HUDEP-2 (cell line): ENCODE data around the gene PRKCZ.

Source experiments
- DNase-seq, 76 experiments: peaks; one replicate each; lab custom pipeline; 2025; ENCODE audit not compliant: unreplicated experiment in 76 of 76; lab: John Stamatoyannopoulos, UW

The PRKCZ gene

DNA sequence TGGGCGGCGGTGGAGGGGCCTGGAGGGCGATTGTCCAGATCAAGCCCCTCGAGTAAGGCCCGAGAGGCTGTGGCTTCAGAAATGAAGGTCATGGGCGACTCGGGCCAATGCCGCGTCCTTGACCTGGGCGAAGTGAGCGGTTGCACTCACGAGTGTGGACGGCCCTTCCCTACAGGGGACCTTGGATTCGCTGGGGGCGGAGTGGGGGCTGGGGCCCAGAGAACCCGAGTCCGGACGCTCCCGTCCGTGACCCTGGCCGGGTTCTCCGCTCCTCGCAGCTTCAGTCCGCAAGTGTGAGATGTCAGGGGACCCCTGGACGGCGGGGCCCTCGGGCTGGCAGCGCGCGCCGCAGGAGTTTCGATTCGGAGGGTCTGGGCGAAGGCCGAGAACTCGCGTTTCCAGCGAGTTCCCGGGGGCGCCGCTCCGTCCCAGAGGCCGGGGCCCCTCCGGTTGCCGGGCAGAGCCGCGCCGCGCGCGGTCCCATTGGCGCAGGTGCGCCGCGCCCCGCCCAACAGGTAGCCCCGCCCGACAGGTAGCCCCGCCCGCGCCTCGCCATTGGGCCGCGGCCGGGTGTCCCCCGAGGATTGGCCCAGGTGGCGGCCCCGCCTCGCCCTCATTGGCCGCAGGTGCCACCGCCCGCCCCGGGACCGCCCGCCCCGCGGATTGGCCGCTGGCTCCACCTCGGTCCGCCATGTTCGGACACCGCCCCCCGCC, at the start of gene PRKCZ:
TSS of gene PRKCZ (plus strand) at position 694 of the 714 bp plus-strand sequence. CDS start 220 bp downstream, outside the sequence.
- DNase-seq, result peak in 1 of 76 experiments; percentile 1

DNA sequence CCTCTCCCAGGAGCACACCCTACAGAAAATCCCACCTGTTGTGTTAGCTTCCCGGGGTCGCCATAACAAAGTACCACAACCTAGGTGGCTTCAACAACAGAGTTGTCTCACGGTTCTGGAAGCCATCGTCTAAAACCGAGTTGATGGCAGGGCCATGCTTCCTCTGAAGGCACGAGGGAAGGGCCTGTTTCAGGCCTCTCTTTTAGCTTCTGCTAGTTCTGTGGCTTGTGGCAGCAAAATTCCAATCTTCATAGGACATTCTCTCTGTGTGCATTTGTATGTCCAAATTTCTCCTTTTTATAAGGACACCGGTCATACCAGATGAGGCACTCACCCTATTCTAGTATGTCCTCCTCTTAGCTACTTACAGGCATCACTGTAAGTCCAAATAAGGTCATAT, 49.8 kb upstream of the PRKCZ start:
- DNase-seq, result no peak

DNA sequence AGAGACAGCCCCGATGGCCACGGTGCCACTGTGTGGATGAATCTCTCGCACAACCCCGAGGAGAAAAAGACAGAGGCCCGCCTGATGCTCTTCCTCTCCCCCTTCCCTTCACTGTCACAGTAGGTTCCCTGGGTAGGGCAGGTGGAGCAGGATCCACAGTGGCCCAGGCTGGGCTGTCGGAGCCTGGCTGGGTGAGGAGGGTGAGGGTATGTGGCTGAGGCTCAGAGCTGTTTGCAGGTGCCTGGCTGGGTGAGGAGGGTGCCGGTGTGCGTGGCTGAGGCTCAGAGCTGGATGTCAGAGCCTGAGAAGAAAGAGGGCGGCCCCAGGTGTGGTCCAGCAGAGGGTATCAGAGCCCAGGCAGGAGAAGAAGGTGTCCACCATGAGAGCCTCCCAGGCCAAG, 49.4 kb upstream of the PRKCZ start:
- DNase-seq, result no peak

DNA sequence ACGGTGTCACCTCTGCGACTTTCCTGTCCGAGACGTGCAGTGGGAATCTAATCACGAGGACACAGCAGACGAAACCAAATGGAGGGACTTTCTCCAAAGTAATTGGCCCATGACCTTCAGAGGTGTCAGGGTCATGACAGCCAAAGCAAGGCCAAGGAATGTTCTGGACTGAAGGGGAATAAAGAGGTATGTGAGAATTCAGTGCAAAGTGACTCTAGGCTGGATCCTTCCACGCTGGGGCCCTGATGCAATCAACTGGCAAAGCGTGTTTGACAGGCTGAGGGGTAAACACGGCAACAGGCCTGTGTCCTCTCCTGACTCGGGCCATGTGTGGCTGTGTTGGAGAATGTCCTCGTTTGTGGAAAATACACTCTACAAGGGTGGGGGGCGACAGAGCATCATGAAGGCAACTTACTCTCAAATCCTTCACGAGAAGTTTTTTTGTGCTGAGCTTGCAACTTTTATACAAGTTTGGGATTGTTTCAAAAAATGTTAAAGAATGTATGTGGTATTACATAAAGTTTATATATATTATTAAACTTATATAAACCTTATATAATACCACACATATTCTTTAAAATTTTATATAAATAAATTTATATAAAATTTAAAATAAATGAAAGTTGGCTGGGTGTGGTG, 48.3 kb upstream of the PRKCZ start:
- no peak for DNase-seq

DNA sequence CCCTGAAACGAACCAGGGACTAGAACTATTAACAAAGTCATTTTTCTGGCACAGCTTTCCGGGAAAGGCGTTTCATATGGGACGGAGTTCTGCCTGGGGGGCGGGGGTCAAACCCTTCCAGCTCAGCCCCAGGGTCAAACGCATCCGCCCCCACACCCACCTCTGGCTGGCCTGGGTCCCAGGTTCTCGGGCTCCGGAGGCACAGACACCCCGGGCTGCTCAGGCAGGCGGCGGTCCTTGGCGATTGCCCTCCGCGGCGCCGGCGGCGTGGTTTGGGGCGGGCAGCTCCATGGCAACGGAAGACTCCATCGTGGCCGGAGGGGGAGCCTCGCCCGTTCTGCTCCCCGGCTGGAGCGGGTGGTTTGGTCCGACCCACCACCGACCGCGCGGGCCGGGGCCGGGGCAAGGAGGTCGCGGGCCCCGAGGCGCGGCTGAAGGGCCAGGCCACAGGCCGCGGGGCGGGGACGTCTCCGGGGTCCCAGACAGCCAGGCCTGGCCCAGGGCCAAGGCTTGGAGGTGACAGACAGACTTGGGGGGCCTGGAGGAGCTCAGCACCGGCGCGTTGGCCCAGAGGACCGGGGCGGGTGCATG, 46.6 kb upstream of the PRKCZ start, which contains the start of gene CFAP74:
TSS of gene CFAP74 (minus strand) at position 246 of the 591 bp plus-strand sequence. CDS start 12,830 bp downstream, outside the sequence.
- peak in 1 of 76 experiments; percentile 9 for DNase-seq

DNA sequence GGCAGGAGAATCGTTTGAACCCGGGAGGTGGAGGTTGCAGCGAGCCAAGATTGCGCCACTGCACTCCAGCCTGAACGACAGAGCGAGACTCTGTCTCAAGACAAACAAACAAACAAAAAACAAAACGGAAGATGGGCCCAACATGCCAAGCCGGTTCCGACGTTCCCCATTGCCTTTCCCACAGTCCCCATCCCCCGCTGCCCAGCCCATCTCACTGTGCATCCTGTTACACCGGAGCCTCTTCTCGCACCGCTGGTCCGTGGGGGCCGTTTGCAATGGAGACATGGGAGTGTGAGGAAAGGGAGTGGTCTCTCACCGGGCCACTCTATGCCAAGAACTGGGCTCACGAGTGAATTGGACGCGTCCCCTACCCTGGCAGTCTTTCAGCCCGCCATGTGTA, 45.4 kb upstream of the PRKCZ start:
- no peak for DNase-seq

DNA sequence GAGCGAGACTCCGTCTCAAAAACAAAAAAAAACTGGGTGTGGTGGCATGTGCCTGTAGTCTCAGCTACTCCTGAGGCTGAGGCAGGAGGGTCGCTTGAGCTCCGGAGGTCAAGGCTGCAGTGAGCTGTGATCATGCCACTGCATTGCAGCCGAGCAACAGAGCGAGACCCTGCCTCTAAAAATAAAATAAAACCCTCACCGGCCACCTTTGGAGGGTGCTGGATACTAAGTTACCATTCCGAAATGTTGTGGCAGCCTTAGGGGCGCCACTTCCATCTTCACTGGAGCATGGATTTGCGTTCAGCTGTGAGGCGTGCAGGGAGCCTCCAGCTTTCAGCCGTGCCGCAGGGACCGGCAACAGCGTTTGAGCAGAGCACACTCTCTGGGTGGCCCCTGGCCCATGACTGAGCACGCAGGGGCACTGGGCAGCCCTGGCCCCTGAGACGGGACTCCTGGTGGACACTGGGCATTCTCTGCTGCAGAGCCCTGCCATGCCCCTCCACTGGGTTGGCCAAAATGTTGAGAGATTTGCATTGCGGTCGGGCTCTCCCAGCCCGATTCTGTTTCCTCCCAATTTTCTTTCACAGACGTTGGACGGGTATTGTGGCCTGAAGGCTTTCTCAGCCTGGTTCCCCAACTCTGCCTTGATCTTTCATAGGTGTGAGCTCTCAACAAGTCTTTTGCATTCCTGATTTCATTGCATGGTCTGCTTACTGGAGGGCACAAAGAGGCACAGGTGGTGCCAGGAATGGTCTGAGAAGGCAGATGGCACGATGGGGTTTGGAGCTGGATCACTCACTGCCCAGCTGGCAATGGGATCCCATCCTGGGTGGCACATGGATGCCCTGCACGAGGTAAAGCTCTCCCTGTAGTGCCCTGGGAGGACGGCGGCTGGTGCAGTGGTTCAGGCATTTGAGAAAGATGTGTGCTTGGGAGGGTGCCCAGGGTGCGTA, 40.8 kb upstream of the PRKCZ start:
- no peak for DNase-seq

DNA sequence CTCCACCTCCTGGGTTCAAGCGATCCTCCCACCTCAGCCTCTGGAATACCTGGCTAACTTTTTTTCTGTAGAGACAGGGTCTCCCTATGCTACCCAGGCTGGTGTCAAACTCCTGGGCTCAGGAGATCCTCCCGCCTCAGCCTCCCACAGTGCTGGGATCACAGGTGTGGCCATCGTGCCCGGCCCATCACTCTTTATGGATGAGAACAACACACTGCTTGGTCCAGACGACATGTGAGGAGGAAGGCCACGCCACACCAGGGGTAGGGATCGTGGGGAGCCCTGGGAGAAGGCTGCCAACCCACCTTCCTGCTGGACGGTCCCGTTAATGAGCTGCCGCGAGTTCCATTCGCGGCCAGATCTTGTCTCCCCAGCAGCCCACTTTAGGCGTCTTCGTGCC, 36.0 kb upstream of the PRKCZ start:
- DNase-seq, result no peak

DNA sequence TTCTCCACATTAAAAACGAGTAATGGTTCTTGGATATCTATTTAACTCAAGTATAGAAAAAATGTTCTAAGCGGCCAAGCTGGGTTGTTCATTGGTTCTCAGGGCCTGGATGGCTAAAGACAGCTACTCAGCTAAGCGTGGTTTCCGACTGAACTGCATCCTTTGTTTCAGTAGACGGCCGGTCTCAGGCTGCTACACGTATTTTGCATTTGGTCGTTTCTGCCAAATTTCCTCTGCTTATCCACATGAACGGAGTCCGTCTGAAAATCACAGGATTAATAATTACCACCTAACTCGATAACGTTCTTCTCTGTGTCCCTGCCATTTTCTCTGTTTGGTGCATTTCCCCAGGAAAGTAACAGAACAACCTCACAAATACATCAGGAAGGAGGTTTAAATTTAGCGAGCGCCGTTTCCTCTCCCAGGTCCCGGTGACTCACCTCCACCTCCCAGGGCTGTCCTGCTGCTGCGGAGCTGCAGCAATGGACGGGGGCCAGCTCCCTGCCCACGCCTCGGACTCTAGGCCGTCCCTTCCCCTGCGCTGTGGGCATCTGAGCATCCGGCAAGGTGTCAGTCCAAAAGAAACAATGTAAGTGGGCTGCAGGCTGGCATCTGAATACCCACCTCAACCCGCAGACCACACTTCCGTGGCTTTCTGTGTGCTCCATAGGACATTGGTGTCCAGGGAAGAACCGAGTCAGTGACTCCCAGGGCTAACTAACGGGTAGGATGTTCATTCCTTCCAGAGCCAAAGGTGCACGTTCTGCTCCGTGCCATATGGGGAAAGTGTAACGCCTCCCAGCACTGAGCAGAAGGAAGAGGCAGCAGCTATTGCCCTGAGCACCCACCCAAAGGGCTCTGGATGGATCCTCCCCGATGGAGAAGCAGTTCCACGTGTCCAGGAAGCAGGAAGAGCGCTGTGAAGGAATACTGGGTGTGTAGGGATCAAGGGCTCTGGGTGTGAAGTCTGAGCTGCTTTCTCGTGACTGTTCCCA, 35.2 kb upstream of the PRKCZ start:
- no peak for DNase-seq

DNA sequence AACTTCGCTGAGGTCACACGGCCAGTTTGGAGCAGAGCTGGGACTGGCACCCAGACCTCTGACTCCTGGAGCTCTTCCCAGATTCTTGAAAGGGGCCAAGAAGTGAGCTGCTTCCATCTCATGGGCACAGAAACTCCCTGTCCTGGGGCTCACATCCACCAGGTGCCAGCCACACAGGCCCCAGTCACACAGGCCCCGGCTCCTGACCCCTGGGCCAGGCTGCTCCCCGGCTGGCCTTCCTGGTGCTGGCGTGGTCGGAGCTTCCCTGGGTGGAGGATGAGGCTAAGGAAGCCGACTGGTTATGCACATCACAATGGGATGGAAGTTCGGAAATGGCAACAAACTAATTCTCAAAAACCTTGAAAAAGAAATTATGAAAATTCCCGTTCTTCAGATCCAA, 34.1 kb upstream of the PRKCZ start:
- no peak for DNase-seq

DNA sequence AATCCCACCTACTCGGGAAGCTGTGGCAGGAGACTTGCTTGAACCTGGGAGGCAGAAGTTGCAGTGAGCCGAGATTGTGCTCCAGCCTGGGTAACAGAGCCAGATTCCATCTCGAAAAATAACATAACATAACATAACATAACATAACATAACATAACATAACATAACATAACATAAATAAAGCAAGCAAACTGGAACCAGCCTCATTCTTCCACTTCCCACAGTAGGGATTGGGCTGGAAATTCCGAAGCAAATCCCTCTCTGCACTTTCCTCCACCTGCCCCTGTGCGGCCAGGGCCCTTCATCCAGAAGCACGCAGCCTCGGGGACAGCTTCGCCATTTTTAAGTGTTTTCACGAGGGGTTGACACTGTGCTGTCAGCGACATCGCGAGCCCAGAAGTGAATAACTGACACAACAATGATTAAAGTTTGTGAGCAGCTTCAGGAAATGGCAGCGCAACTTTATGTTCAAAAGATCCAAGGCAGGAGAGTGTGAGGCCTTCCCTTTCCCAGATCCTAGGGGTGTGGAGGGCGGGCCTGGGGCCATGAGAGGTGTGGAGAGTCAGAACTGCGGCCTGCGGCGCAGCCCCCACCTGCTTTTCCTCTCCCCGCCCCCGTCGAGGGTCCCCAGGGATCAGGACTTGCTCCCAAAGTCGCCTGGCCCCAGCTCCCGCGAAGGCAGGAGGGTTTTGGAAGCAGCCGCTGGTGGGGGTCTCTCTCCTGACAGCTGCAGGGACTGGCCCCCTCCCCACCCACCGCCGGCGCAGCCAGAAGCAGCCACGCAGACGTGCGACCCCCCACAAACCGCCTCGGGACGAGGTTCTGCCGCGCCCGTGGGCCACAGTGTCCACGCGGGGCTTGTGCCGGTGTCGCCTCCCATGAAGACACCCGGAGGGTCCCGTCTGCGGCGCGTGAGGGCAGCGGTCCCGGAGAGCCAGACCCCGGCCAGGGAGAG, 31.7 kb upstream of the PRKCZ start:
- DNase-seq, result no peak

DNA sequence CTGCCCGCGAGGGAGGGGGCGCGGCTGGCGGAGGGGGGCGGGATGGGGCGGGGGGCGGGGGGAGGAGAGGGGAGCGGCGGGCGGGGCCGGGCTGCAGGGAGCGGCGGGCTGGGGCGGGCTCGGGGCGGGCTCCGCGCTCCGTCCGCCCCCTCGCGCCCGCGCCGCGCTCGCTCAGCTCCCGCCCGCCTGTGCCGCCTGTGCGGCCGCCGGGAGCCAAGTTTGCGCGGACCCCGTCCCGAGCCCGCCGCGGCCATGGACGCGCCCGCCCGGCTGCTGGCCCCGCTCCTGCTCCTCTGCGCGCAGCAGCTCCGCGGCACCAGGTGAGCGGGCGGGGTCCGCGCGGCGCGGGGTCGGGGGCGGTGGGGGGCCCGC, 31.1 kb upstream of the PRKCZ start, which contains the start of gene GABRD:
TSS of gene GABRD (plus strand) at position 174 of the 372 bp plus-strand sequence. CDS start at position 253, 79 bp downstream.
- peak in 2 of 76 experiments; percentile 5 to 11 for DNase-seq

DNA sequence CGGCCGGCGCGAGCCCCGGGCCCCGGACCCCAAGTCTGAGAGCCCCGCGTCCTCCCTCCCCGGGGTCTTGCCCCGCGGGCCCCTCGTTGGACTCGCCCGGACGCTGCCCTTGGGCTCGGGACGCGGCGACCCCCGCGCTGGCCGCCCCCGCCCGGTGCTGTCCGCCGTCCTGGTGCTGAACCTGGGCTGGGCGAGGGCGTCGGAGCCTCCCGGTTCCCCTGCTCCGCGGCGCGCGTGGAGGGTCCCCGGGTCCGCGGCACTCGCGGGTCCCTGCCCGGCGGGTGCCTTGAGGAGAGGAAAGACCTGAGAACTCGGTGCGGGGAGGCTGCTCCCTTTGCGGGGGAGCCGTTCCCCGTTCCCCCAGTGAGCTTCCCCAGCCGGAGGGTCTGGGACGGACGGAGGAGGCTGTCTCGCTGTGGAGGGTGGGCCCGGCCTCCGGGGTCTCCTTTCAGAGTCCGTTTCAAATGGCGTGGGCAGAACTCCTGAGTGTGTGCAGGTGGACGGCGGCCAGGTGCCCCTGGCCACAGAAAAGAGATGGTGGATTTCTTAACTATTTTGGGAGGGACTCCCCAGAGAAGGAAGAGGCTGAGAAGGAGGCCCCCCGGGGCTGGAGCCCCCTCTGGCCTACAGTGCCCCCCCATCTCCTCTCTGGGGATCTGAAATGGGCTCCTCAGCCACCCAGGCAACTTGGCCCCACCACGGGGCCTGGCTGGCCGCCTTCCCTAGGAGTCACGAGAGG, 30.5 kb upstream of the PRKCZ start:
- DNase-seq, result no peak

DNA sequence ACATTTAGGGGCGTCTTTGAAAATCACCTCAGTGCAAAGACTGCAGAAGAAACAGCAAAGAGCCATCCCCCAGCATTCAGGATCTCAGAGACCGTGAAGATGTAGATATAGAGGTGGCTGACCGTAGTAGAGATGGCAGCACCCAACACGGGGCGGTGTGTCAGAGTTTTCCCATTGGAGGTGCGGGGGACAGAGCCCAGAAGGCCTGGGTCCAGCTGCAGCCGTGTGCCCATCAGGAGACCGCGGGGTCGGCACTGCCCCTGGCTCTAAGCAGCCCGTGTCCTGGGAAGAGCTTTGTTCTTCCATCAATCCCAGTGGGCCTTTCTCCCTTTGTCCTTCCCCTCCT, 29.9 kb upstream of the PRKCZ start:
- DNase-seq, result no peak

DNA sequence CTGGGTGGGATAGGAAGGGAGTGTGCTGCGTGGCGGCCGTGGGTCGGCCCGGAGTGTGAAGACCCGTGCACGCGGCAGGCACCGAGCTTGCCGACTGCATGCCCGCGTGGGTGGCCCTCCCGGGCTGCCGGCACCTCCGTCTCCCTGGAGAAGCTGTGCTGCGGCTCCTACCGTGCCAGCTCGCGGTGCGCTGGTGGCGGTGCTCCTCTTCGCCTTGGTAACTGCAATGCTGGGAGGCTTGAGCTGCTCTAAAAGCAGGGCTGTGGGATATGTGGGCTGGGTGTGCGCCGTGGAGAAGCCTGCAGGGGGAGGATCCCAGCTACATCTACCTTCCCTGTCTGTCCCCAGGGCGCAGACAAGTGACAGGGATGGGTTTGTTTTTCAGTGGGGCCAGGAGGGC, 28.7 kb upstream of the PRKCZ start:
- no peak for DNase-seq

DNA sequence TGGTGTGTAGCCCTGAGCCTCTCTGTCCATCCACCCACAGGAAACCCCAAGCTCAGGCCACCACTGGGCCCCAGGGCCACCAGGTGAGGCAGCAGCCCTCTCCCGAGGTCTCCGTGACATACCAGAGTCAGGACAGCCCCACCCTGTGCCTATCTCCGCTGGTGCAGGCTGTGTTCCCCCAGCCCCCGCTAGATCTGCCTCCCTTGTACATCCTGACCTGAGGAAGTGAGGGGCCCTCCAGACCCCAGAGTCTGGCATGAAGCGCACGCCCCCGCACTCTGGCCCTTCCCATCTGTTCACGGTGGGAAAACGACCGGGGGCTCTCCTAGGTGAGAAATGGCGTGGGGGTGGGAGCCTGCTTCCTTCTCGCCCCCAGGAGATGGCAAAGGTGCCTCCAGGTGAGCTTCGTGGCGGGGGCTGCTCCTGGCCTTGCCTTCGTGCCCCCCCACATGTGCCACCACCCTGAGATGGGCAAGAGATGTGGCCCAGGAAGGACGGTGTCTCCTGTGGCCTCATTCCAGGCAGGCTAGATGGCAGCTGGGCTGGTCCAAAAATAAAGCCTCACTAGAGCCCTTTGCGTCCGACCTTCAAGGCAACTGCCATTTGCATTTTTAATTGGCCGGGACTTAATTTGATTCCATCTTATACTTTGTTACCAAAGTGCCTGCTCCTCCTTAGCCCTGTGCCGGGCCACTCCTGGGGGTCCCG, 28.0 kb upstream of the PRKCZ start:
- DNase-seq, result no peak

DNA sequence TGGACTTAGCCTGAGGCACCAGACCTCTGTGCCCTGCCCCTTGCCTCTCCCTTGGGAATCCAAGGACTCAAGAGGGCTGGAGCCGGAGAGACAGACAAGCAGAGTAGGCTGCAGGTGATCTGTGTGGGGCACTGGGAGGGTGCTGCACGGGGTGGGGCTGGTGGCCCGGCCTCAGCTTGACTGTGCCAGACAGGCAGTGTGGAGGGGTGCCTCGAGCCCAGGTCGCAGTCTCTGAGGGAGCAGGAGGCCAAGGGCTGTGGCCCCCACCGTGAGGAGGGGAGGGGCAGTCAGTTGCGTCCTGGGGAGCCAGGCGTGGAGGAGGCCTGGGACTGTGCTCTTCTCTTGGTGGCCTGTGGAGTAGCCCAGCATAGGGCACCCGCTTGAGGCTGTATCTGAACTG, 27.0 kb upstream of the PRKCZ start:
- no peak for DNase-seq
